PFSK-1 (cell line): ENCODE measurements around the gene ZBTB25.

Experiments used
- POLR2AphosphoS5 ChIP-seq: IDR thresholded peaks from 2 replicates; pipeline ENCODE4 v1.6.1; 2012; ENCODE audit warnings: low read depth, mild to moderate bottlenecking, control low read depth, low read length, moderate library complexity
- SIN3A ChIP-seq: IDR thresholded peaks from 2 replicates; pipeline ENCODE4 v1.6.1; 2012; ENCODE audit warnings: mild to moderate bottlenecking, low read length, moderate library complexity, borderline replicate concordance; ENCODE audit not compliant: insufficient read depth
- TF ChIP-seq, protein P1 (sequence below), 2 experiments: IDR thresholded peaks; 2 replicates each; pipeline versions ENCODE4 v1.6.1 to v1.8.0; 2011 to 2012; ENCODE audit warnings: low read depth in 2 of 2, low read length in 2 of 2, control low read depth in 1 of 2, inconsistent platforms in 1 of 2, mild to moderate bottlenecking in 1 of 2, moderate library complexity in 1 of 2; ENCODE audit not compliant: insufficient read depth in 1 of 2

DNA sequence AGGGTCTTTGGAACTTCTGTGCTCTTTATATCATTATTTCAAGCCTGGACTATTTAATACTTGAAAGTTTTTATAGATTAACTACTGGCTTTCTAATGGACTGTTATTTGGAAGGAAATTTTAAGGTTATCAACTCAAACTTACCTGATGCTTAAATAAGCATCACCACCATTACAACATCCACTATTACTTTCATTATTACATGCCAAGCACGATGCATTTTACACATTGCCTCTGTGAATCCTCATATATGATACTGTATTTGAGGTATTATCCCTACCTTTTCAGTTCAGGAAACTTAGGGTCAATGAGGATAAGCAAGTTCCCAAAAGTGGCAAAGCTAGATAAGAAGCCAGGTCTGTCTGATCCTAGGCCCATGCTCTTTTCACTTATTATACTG, 13.3 kb upstream of the ZBTB25 start:
- TF ChIP-seq POLR2AphosphoS5 (no peak), SIN3A (no peak)
- TF ChIP-seq, protein P1, sequence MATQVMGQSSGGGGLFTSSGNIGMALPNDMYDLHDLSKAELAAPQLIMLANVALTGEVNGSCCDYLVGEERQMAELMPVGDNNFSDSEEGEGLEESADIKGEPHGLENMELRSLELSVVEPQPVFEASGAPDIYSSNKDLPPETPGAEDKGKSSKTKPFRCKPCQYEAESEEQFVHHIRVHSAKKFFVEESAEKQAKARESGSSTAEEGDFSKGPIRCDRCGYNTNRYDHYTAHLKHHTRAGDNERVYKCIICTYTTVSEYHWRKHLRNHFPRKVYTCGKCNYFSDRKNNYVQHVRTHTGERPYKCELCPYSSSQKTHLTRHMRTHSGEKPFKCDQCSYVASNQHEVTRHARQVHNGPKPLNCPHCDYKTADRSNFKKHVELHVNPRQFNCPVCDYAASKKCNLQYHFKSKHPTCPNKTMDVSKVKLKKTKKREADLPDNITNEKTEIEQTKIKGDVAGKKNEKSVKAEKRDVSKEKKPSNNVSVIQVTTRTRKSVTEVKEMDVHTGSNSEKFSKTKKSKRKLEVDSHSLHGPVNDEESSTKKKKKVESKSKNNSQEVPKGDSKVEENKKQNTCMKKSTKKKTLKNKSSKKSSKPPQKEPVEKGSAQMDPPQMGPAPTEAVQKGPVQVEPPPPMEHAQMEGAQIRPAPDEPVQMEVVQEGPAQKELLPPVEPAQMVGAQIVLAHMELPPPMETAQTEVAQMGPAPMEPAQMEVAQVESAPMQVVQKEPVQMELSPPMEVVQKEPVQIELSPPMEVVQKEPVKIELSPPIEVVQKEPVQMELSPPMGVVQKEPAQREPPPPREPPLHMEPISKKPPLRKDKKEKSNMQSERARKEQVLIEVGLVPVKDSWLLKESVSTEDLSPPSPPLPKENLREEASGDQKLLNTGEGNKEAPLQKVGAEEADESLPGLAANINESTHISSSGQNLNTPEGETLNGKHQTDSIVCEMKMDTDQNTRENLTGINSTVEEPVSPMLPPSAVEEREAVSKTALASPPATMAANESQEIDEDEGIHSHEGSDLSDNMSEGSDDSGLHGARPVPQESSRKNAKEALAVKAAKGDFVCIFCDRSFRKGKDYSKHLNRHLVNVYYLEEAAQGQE (IDR thresholded peaks at IDR 0.05; ENCODE audit: insufficient read depth in 1 of 2, low read depth in 2 of 2, low read length in 2 of 2), result no peak
